Urinary bladder (tissue), 4 donors: ENCODE results near the gene FGFR3. TPM values are rescaled to one million over a fixed set of nuclear protein-coding genes. Genes with fewer than 3 reads are reported as not detected.

Source experiments
- DNase-seq: peaks from one replicate; pipeline ENCODE4 v3.0.0-alpha.2; 2015; ENCODE audit errors: extremely low spot score
- H3K27ac ChIP-seq: one replicate; pipeline ENCODE4 v1.5.1; 2013; ENCODE audit warnings: low read depth, mild to moderate bottlenecking, moderate library complexity
- H3K36me3 ChIP-seq: one replicate; pipeline ENCODE4 v1.6.1; 2013; ENCODE audit warnings: mild to moderate bottlenecking, moderate library complexity; ENCODE audit not compliant: insufficient read depth
- H3K4me1 ChIP-seq: one replicate; pipeline ENCODE4 v1.6.1; 2013; ENCODE audit warnings: mild to moderate bottlenecking, moderate library complexity; ENCODE audit not compliant: insufficient read depth
- H3K4me3 ChIP-seq: one replicate; pipeline ENCODE4 v1.5.1; 2013; ENCODE audit warnings: low read depth, low read length
- WGBS: extraction: QIAGEN DNeasy Blood & Tissue Kit; methylation state at CpG from one replicate; pipeline ENCODE4 v1.1.7; 2013; 5-methylcytosine and 5-hydroxymethylcytosine counted together
- polyA plus RNA-seq: library from polyadenylated mRNA; stranded (reverse); fragments of 200-250 nt; gene quantifications from one replicate; pipeline ENCODE4 v1.2.3, GENCODE V29; 2013
- total RNA-seq: library from RNA; depleted of rRNA; stranded (reverse); fragments of >200 nt; gene quantifications from one replicate; pipeline ENCODE4 v1.2.3, GENCODE V29; 2014
- donor health status: healthy with polysubstance abuse.
- donor health status: healthy.

Gene FGFR3
- total and polyA plus RNA-seq, 2 donors = 12.3 to 26.5 TPM

DNA sequence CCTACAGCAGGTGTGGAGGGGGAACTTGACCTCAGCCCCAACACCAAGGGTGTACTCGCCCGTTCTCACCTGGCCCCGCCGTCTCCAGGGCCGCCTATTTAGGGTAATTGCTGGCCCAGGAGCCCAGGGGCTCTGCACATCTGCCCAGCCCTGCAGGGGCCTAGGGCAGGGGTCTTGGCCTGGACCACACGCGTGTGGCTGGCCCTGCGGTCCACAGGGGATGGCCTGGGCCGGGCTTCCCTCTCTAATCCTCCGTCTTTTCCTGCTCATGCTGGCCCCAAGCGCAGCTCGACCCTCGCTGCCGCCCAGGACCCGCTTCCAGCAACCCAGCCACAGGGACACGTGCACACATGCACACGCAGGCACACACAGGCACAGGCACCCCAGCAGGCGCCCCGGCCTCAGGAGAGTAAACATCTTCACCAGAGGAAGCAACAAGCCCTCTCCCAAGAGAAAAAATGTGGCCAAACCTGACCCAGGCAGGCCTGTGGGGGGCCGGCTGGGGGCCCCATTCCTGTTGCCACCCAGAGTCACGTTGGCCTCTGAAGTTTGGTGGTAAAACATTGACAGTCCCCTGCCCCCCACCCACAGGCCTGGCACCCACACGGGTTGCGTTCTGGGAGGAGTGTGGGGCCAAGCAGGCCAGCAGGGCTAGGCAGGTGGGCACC lies 24.6 kb upstream of the FGFR3 start:
- Histone ChIP-seq H3K27ac (peak overlapping the region; percentile 86), H3K4me3 (no peak overlapping the region), H3K4me1 (peaks cover 2% of the 10 kb centered on the region), H3K36me3 (no peaks in the 10 kb centered on the region)
- peak; percentile 81 for DNase-seq
- 78% methylated on average over 23 of the region's 23 CpGs for WGBS

DNA sequence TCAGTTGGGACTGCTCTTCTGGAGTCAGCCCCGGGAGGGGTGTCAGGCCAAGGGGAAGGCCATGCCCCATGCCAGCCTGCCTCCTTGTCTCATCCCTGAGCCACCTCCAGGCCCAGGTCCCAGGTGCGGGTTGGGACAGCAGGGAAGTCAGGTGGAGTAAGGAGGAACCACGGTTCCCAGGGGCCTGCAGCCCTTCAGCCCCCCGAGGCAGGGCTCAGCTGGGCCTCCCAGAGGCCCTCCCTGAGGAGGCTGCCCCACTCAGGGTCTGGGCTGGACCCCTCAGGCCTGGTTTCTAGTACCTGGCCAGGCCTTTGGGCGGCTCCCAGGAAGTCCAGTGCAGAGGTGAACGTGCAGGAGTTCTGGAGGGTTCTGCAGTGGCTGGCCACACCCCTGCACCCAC lies 23.4 kb upstream of the FGFR3 start:
- no peaks in the 10 kb centered on the region for H3K36me3 ChIP-seq
- 84% methylated on average over 6 of the region's 6 CpGs for WGBS
- peaks cover 2% of the 10 kb centered on the region for H3K4me1 ChIP-seq
- DNase-seq = no peak
- no peak overlapping the region for H3K4me3 ChIP-seq
- peak overlapping the region; percentile 86 for H3K27ac ChIP-seq

DNA sequence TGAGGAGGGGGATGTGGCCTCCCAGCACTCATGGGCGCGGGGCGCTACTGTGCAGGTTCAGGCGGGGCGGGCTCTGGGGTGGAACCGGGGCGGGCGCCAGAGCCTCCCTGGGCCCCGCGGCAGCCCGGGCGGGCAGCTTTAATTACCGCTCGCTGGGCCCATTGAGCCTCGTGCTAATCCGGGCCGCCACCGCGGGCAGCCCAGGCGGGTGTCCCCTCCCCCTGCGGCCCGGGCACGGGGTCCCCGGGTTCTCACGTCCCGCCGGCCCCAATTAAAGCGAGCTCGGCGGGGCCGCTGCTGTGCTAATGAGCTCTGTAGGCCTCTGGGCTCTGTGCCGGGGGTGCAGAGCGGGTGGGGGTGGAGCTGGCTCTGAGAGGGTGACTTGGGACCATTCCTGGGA lies 22.8 kb upstream of the FGFR3 start:
- WGBS = 59% methylated on average over 33 of the region's 33 CpGs
- Histone ChIP-seq H3K27ac (peak overlapping the region; percentile 86), H3K4me3 (no peak overlapping the region), H3K36me3 (no peaks in the 10 kb centered on the region), H3K4me1 (peaks cover 2% of the 10 kb centered on the region)
- DNase-seq = no peak

DNA sequence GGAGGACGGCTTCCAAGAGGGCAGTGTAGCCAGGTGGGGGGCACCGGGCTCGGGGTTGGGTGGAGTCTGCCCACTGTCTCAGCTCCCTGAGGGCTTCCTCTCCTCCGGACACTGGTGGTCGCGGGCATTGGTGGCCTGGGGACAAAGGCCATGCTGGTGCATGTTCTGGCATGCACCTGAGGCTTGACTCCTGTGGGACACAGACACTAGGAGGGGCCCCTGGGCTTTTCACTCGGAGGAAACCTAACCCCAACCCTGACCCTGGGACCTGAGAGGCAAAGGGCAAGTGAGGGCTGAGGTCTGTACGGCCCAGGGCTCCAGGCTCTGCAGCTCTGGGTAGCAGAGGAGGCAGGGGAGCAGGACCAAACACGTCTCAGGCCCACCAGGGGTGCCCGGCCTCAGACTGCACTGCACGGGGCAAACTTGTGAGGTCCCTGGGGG lies 22.3 kb upstream of the FGFR3 start:
- Histone ChIP-seq H3K27ac (no peak overlapping the region), H3K36me3 (no peaks in the 10 kb centered on the region), H3K4me1 (peaks cover 2% of the 10 kb centered on the region), H3K4me3 (no peak overlapping the region)
- no peak for DNase-seq
- WGBS = 88% methylated on average over 11 of the region's 11 CpGs

DNA sequence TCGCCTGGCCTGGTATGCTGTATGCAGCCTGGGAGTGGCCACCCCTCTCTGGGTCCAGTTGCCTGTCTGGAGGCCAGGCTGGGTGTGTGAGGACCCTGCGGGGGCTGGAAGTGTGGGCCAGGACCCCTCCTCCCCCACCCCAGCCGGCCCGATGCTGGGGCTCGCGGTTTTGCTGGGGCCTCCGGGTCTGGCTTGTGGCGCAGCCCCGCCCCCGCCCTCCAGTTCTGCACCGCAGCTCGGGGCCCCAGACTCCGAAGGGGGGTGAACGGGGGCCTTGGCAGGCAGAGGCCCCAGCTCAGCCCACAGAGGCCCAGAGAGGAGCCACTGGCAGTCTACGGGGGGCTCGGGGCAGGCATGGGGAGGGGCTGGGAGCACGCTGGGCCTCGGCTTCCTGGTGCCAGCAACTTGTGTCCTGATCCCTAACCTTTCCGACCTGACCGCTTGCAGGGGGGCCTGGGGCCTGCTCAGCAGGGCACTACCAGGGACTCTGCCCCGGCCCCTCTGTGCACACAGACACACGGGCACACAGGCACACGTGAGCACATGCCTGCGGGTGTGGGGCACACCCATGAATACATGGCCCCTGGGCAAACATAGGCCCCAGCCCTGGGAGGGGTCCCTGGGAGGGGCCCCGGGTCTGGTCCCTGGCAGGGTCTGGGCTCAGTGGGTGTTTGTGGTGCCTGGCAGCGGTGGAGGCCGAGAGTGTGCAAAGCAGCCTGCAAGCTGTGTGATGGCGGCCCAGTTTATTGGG lies 21.4 kb upstream of the FGFR3 start:
- no peaks in the 10 kb centered on the region for H3K4me1 ChIP-seq
- no peak overlapping the region for H3K27ac ChIP-seq
- H3K36me3 ChIP-seq = no peaks in the 10 kb centered on the region
- no peak overlapping the region for H3K4me3 ChIP-seq
- DNase-seq = no peak
- 44% methylated on average over 27 of the region's 28 CpGs for WGBS

DNA sequence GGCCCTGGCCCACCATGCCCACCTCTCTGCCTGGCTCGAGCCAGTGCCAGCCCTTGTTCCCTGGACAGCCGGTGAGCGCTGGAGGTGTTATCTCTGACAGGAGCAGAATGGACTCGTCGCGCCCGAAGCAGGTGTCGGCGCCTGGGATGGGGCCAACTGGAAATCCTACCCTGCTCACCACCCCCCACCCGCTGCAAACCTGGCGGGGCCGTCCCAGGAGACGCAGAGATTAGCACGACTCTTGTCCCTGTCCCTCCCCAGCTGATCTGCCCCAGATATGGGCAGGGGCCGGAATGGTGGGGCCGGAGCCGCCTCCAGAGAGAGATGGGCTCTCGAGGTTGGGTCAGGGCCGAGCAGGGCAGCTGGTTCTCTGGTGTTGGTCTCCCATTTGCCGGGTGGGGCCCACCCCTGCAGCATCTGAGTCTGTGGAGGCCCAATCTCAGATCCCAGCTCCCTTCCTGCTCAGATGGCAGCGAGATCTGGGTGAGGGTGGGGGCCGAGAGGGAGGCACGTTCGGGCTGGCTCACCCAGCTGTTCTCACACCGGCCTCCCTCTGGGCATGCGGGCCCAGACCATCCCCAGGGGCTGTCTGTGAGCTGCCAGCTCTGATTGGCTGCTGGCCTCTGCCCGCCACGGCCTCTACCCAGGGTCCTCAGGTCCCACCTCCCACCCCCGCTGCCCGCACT lies 20.1 kb upstream of the FGFR3 start:
- DNase-seq = no peak
- Histone ChIP-seq H3K27ac (peak overlapping the region; percentile 48), H3K4me1 (no peaks in the 10 kb centered on the region), H3K4me3 (no peak overlapping the region), H3K36me3 (no peaks in the 10 kb centered on the region)
- 80% methylated on average over 30 of the region's 30 CpGs for WGBS

DNA sequence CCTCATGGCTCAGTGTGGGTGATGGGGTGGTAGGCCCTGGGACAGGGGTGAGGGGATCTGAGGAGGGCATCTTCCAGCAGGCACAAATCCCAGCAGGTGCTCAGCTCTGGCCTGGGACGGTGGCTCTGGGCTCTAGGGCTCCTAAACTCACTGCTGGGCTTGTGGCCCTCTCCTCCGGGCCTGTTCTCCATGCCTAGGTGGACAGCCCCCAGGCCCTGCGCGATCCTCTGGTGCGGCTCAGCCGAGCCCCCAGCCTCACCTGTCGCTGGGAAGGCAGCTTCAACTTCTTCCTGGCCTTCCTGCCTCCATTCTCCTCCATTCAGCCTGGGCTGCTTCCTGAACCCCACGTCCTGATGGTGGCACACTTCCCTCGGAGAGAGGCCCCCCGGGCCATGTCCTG lies 19.3 kb upstream of the FGFR3 start:
- DNase-seq = no peak
- Histone ChIP-seq H3K4me3 (no peak overlapping the region), H3K4me1 (no peaks in the 10 kb centered on the region), H3K27ac (no peak overlapping the region), H3K36me3 (no peaks in the 10 kb centered on the region)
- WGBS = 86% methylated on average over 10 of the region's 10 CpGs

DNA sequence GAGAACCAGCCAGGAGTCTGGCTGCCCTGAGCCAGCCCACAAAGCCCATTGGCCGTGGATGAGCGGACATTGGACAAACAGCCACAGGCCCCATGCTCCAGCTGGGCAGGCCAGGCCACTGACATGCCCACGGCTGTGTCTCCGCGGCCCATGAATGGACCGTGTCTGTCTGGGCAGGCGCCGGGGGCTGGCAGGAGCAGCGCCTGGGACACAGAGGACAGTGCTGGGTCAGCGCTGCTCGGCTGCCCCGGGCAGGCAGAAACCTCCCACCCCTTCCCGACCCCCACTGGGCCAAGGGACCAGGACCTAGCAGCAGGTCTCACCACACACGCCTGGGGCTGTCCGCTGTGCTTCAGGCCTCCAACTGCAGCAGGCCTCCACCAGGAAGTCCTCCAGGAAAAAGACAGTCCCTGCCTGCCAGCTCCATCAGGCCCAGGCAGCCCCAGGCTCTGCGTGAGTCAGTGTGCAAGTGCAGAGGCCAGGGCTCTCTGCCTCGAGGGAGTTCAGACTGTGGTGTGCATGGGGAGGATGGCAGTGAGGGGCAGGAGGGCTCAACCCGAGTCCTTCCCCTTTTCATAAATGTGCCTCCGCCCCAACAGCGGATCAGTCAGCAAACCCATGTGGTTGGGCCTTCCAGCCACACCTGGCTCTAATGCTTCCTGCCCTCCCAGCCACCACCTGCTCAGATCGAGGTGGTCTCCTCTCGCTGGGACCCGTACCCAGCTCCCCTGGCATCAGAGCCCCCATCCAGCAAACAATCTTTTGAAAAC lies 17.2 kb upstream of the FGFR3 start:
- DNase-seq = no peak
- H3K4me3 ChIP-seq = no peak overlapping the region
- no peak overlapping the region for H3K27ac ChIP-seq
- 77% methylated on average over 23 of the region's 23 CpGs for WGBS
- no peaks in the 10 kb centered on the region for H3K4me1 ChIP-seq
- no peaks in the 10 kb centered on the region for H3K36me3 ChIP-seq

DNA sequence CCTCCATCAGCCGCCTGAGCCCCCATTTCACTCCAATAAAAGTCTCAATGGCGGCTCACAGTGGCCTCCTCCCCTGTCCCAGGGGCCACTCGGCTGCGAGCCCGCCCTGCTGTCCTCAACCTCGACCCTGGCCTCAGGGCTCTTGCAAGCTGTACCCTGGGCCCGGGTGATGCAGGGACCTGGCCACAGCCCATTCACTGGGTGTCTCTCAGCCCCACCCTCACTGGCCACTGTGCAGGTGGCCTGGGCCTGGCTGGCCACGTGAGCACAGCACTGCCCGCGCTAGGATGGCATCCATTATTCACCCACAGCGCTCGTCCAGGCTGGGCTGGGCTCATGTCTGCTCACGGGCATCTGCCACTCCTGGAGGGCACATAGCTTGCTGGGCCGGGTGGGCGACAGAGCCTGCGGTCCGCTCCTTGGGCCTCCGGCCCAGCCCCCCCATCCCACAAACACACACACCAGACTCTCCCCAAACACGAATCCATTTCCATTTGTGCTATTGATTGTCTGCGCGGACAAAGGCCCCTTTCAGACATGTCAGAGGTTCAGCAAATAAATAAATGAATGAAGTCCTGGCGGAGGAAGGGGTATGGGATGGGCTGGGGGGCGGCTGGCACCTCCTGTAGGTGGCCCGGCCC lies 16.5 kb upstream of the FGFR3 start:
- Histone ChIP-seq H3K36me3 (no peaks in the 10 kb centered on the region), H3K27ac (no peak overlapping the region), H3K4me3 (no peak overlapping the region), H3K4me1 (no peaks in the 10 kb centered on the region)
- WGBS = 92% methylated on average over 24 of the region's 24 CpGs
- no peak for DNase-seq

DNA sequence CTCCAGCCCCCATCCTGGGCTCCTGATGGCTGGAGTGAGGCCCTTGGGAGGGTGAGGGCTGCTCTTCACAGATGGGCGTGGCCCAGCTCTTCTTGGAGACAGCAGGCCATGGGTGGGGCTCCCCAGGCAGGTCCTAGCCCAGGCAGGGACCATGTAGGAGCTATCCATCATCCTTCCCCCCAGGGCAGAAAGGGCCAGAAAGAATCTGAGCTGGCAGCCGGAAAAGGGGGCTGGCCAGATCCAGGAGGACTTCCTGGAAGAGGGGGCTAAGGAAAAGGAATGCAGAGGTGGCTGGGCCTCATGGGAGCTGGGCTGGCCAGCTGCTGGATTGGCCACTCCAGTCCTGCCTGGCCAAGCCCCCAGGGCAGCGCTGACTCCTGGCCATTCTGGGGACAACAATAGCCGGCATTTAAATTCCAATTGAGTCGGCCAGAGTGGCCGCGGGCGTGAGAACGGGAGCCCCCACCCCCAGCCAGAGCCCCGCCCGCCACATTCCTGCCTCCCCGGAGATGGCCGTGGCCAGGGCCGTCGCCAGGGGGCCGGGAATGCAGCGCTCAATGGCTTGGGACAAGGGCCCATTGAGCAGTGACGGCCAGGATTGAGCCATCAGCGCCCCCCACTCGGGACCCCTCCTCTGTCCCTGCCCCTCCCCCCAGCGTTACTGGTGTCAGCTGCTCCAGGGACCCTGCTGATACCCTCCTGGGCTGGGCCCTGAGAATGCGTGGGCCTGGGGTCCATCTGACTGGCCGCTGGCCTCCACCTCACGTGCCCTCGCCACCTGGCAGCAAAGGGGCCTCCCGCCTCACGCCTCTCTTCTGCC lies 15.1 kb upstream of the FGFR3 start:
- DNase-seq = no peak
- H3K4me1 ChIP-seq = no peaks in the 10 kb centered on the region
- WGBS = 40% methylated on average over 27 of the region's 27 CpGs
- no peaks in the 10 kb centered on the region for H3K36me3 ChIP-seq
- no peak overlapping the region for H3K4me3 ChIP-seq
- H3K27ac ChIP-seq = no peak overlapping the region

DNA sequence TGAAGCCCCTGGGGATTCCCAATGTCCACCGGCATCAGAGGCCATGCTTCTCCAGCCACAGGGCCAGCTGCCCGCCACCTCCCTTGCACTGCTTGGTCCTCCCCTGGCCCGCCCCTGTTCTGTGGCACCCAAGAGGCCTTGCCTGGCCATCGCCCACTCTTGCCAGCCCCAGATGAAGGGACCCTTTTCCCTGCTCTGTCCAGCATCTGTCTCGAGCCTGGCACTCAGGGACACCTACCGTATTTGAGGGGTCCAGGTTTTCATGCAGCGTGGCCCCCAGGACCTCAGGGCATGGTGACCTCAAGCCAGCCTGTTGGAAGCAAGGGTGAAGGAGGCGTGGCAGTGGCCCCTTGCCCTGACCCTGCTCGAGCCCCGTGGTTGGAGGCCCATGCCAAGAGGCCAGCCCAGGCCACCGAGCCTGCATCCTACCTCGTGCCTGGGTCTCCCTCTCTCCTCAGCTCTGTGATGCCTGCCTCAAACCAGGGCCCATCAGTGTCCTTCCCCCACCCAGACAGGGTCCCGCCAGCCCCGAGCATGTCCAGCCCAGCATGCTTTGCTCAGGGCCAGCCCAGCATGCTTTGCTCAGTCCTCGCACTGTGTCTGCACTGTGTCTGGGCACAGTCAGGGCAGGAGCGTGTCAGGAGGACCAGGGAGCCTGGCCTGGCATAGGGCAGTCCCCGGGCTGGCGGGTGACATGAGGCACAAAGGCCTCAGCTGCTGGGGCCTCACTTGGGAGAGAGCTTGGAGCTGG lies 14.3 kb upstream of the FGFR3 start:
- 88% methylated on average over 18 of the region's 18 CpGs for WGBS
- Histone ChIP-seq H3K4me1 (no peaks in the 10 kb centered on the region), H3K36me3 (no peaks in the 10 kb centered on the region), H3K4me3 (no peak overlapping the region), H3K27ac (no peak overlapping the region)
- no peak for DNase-seq
